GM18498 (cell line): ENCODE measurements around the gene COL1A1.
A peak's percentile ranks its signal among the peaks of the same experiment; 100 is the strongest.

Experiments
- ATAC-seq: cut with Tn5 transposase; IDR thresholded peaks from one replicate; pipeline ENCODE4 v1.9.1; 2021; ENCODE audit warnings: mild to moderate bottlenecking, moderate library complexity; ENCODE audit not compliant: unreplicated experiment

COL1A1 gene

DNA sequence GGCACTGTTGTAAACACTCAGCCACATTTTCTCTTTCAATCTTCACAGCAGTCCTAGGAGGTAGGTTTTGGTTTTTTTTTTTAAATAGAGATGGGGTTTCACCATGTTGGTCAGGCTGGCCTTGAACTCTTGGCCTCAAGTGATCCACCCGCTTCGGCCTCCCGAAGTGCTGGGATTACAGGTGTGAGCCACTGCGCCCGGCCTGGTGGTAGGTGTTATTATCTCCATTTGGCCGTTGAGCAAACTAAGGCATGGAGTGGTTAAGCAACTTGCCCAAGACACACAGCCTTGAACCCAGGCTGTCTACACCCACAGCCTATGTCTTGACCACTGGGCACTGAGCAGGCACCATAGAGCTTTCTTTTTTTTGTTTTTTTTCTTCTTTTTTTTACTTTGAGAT, 27.0 kb downstream of the COL1A1 start:
- no peak for ATAC-seq

GRCh38 chr17:50173335-50173941, 28.0 kb downstream of the COL1A1 start:
- no peak for ATAC-seq

GRCh38 chr17:50172936-50173334, 28.5 kb downstream of the COL1A1 start:
- no peak for ATAC-seq

DNA sequence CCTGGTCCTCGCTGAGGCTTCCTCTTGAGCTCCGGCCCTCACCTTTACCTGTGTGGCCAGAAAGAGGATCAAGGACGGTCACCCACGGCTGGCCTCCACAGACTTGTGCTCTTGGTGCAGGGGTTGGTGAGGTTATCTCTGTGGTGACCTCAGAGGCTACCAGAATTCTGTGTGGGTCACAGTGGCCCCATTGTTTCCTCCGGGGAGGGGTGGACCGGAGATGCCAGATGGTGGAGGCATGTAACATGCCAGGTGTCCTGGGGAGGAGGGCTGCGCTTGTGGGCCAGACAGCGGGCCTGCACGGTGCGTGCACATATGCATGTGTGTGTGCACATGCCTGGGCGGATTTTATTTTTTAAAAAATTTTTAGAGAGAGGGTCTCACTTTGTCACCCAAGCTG, 29.3 kb downstream of the COL1A1 start:
- no peak for ATAC-seq

- ATAC-seq: no peak
Measured at GRCh38 chr17:50171371-50172071, 29.9 kb downstream of the COL1A1 start.

GRCh38 chr17:50170662-50171370, 30.6 kb downstream of the COL1A1 start:
- peak; percentile 77 for ATAC-seq

DNA sequence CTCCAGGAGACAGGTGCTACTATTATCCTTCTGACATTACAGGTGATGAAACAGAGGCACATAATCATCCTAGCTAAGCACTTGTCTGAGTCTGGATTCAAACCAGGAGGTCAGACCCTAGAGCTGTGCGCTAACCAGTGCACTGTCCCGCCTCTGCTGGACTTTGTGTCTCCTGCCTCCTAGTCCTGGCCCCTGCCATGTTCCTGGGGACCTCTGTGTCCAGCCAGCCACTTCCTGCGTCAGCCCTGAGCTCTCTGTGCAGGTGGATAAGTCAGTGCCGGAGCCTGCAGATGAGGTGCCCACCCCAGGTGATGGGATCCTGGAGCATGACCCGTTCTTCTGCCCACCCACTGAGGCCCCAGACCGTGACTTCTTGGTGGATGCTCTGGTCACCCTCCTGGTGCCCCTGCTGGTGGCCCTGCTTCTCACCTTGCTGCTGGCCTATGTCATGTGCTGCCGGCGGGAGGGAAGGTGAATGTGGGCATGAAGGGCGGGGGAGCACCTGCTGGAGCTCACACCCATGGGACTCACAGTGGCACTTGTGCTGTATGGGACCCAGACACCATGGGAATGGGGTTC, 31.5 kb downstream of the COL1A1 start:
- ATAC-seq: no peak

- ATAC-seq: no peak
Measured at GRCh38 chr17:50169121-50169764, 32.2 kb downstream of the COL1A1 start.

GRCh38 chr17:50168319-50168718, 33.1 kb downstream of the COL1A1 start:
- ATAC-seq: no peak

DNA sequence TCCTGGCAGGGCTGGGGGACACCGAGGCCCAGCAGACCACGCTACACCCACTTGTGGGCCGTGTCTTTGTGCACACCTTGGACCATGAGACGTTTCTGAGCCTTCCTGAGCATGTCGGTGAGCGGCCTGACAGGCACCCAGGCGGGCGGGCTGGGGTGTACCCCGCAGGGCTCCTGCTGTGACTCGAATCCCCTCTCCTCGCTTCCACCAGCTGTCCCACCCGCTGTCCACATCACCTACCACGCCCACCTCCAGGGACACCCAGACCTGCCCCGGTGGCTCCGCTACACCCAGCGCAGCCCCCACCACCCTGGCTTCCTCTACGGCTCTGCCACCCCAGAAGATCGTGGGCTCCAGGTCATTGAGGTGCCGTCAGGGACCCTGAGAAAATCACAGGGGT, 34.1 kb downstream of the COL1A1 start:
- ATAC-seq: no peak

GRCh38 chr17:50166518-50167181, 34.8 kb downstream of the COL1A1 start:
- no peak for ATAC-seq

DNA sequence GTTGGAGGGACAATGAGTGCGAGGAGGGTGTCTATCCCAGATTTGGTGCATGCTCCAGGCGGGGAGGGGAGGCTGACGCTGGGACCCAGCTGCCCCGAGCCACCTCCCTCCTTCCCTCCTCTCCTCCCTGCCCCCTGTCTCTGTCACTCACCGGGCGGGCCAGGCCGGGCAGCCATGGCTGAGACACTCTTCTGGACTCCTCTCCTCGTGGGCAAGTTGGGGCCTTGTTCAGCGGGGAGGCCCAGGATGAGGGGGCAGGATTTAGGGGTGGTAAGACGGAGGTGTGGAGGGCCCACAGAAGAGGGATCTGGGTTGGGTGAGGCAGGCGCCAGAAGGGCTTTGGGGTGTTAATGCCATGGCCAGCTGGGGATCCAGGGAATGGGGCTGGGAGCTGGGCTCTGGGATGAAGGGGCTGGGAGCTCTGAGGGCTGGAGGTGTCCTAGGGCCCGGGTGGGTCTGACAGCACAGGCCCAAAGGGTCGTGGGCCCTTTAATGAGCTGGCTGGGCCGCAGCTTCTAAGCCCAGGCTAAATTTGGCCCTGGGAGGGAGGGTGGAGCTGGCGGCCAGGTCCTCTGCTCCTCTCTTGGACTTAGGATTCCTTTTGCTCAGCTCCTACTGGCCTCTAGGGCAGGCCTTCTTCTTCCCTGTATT, 35.4 kb downstream of the COL1A1 start, which contains the start of gene SGCA:
SGCA (plus strand) TSS at position 139 of the 651 bp plus-strand sequence; CDS start at position 175, 36 bp downstream.
- no peak for ATAC-seq

GRCh38 chr17:50165466-50165865, 36.0 kb downstream of the COL1A1 start:
- no peak for ATAC-seq

DNA sequence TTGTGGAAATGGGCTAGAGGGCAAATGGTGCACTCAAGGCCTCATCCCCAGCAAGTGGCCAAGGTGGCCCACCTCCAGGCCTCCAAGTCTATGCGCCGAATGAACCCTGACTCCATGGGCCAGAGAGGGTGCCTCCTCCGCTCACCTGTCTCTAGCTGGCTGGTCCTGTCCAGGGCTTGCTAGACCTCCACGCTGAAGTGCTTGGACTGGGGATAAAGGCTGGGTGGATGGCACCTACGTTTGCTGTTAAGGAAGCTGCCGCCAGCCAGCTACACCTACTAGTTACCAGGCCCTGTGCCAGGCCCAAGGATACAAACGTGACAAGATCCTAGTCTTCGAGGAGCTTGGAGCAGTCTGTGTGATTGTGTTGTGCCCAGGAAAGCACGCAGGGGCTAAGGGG, 36.4 kb downstream of the COL1A1 start:
- ATAC-seq: no peak

DNA sequence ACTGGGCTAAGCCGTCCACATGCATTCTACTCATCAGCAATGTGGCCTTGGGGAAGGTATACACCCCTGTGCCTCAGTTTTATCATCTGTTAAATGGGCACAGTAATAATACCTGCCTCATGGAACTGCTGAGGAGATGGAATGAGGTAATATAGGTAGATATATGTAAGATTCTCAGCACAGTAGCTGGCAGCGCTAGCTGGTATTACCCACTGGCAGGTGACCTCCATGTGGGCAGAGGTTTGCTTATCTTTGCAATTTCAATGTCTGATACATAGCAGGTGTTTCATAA, 36.8 kb downstream of the COL1A1 start:
- no peak for ATAC-seq

- no peak for ATAC-seq
Measured at GRCh38 chr17:50163843-50164696, 37.4 kb downstream of the COL1A1 start.

- no peak for ATAC-seq
Measured at GRCh38 chr17:50162466-50163254, 38.8 kb downstream of the COL1A1 start.

DNA sequence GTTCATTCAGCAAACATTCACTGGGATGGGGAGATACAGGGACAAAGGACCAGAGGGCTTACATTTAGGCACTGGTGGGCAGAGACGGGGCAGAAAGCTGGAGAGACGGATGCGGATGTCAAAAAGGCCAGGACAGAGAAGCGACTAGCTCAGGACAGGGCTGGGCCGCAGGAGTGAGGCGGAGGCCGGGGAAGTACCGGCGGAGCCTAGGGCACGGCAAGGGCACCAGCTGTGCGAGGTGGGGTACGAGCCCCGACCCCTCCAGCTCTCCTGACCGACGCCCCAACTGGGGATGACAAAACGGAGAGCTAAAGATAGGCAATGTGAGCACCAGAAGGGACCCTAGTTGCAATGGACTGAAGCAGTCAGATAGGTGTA, 39.5 kb downstream of the COL1A1 start:
- ATAC-seq: no peak
